DMS79 (cell line): ENCODE results near the gene ZP1.
A peak's percentile ranks its signal among the peaks of the same experiment; 100 is the strongest.

ENCODE experiments used
- DNase-seq: peaks from one replicate; lab custom pipeline; 2025; lab: John Stamatoyannopoulos, UW

ZP1 gene

DNA sequence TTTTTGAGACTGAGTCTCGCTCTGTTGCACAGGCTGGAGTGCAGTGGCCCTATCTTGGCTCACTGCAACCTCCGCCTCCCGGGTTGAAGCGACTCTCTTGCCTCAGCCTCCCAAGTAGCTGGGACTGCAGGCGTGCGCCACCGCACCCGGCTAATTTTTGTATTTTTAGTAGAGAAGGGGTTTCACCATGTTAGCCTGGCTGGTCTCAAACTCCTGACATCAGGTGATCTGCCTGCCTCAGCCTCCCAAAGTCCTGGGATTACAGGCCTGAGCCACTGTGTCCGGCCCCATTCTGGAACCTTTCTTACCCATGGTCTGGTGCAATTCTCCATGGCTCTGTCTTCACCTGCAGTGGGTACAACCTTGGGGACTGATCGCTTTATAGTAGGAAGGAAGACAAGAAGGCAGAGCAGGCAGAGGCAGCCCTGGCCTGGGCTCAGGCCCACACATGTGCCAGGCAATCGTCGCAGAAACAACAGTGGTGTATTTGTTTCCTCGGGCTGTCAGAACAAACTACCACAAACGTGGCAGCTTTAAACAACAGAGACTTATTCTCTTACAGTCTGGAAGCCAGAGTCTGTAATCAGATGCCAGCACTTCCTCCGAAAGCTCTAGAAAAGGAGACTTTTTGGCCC, 7.6 kb upstream of the ZP1 start:
- DNase-seq: no peak

GRCh38 chr11:60860943-60861342, 6.4 kb upstream of the ZP1 start:
- no peak for DNase-seq

DNA sequence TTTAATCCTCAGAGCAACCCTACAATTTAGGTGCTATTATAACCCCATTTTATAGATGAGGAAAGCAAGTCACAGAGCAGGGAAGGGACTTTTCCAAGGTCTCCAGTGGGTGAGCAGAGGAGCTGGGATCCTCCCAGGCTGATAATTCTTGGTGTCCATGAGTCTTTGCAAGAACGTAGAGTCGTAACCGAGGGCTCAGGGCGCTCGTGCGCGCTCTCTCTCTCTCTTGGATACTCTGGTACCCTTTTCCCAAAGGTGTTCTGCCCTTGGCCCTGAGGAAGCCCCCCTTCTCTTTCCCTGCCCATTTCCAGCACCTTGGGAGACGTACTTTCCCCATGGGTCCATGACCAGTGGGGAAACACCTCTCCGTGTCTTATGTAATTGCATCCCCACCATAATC, 5.2 kb upstream of the ZP1 start:
- no peak for DNase-seq

GRCh38 chr11:60863550-60864521, 3.5 kb upstream of the ZP1 start:
- DNase-seq: no peak

- no peak for DNase-seq
These were observed 2.4 kb upstream of the ZP1 start for GRCh38 chr11:60864856-60865513.

DNA sequence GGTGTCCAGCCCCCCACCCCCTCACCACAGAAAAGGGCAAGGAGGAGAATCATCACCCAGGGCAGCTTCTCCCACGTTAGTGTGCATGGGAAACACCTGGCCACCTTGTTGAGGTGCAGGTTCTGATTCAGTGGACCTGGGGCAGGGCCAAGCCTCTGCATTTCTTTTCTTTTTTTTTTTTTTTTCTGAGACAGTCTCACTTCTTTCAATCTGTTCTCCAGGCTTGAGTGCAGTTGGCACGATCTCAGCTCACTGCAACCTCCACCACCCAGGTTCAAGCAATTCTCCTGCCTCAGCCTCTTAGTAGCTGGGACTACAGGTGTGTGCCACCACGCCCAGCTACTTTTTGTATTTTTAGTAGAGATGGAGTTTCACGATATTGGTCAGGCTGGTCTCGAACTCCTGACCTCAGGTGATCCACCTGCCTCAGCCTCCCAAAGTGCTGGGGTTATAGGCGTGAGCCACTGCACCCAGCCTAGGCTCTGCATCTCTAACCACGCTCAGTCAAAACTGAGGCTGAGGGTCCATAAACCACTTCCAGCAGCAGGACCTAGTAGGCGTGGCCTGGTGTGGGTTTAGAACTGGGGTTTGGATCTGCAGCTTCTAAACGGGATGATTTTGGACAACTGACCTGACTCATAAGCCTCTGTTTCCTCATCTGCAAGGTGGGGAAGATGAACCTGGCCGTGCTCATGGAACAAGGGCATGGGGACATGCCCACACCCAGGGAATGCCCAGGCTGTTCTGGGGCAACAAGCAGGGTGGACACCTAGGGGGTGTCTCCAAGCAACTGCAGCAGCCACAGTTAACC, 734 bp downstream of the ZP1 start:
- peak; percentile 53 for DNase-seq

- DNase-seq: no peak
These were observed 1.5 kb downstream of the ZP1 start for GRCh38 chr11:60868682-60869450.

- no peak for DNase-seq
These were observed 2.1 kb downstream of the ZP1 start for GRCh38 chr11:60869451-60869825.

- peak; percentile 85 for DNase-seq
These were observed 2.9 kb downstream of the ZP1 start for GRCh38 chr11:60870276-60870675.

- DNase-seq: no peak
These were observed 3.5 kb downstream of the ZP1 start for GRCh38 chr11:60870733-60871377.

DNA sequence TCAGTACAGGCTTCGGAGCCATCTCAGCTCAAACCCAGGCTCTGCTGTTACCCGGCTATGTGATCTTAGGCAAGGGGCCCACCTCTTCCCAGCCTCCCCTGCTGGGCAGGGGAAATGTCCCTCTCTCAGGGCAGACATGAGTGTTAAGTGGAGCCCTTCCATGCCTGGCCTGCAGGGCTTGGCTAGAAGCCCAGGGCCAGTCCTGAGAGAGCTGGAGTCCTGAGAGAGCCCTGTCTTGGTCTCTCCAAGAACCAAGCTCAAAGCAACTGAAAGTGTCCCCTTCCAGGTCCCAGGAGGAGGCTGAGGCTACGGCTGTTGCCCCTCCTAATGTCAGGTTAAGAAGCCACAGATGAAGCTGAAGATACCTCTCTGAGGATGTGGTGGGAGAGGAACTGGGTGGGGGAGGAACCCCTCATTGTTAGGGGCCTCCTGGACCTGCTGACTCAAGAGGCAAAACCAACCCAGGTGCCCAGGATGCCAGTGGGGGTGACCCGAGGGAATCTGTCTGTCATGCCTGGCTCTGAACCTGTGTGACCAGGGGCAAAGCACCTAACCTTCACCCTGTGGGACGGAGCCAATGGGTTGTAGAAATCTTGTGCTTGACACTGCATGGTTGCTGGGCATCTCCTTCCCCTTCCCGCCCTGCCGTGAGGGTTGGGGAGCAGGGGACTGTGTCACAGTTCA, 4.2 kb downstream of the ZP1 start:
- DNase-seq: peak; percentile 69

DNA sequence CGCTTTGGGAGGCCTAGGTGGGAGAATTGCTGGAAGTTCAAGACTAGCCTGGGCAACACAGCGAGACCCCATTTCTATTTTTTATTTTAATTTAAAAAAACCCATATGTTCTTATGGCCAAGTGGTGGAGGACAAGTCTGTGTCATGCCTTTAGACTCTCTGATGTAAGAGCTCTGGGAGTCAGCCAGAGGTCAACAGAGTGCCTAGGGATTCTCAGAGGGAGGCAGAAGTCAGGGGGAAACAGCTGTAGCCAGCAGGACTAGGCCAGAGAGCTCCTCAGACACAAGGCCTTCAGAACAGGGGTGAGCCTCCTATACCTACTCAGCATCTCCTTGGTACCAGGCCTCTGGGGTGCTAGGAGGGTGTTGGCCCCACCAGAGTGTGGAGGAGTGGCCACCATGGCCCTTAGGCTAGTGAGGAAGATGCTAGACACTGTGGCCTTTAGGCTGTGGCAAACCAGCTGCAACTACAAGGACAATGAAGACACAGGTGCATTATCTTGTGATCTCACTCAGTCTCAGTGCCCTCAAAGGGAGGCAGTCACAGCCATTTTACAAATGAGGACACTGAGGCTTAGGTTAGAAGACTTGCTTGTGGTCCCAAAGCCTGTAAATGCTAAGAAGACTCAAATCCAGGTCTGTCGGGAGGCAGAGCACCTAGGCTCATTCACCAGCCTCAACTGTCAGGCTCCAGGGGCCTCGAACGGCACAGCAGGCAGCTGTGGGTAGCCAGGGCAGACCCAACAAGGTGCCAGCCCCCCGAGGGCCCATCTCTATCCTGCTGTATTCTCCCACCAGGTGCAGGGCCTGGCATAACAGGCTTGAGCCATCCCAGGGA, 5.0 kb downstream of the ZP1 start:
- DNase-seq: no peak

- no peak for DNase-seq
These were observed 5.7 kb downstream of the ZP1 start for GRCh38 chr11:60872961-60873524.

DNA sequence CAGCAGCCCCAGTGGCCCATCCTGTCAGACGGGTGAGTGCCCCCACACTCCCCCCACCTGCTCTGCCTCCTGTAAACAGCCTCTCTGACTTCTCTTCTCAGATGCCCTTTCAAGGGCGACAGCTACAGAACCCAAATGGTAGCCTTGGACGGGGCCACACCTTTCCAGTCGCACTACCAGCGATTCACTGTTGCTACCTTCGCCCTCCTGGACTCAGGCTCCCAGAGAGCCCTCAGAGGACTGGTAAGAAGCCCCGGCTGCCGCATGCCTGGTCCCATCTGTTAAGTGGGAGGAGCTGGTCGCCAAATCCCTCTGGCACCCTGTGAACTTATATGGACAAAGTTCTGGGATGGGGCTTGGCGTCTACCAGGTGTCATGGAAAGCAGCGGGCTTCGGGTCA, 6.2 kb downstream of the ZP1 start:
- DNase-seq: no peak

DNA sequence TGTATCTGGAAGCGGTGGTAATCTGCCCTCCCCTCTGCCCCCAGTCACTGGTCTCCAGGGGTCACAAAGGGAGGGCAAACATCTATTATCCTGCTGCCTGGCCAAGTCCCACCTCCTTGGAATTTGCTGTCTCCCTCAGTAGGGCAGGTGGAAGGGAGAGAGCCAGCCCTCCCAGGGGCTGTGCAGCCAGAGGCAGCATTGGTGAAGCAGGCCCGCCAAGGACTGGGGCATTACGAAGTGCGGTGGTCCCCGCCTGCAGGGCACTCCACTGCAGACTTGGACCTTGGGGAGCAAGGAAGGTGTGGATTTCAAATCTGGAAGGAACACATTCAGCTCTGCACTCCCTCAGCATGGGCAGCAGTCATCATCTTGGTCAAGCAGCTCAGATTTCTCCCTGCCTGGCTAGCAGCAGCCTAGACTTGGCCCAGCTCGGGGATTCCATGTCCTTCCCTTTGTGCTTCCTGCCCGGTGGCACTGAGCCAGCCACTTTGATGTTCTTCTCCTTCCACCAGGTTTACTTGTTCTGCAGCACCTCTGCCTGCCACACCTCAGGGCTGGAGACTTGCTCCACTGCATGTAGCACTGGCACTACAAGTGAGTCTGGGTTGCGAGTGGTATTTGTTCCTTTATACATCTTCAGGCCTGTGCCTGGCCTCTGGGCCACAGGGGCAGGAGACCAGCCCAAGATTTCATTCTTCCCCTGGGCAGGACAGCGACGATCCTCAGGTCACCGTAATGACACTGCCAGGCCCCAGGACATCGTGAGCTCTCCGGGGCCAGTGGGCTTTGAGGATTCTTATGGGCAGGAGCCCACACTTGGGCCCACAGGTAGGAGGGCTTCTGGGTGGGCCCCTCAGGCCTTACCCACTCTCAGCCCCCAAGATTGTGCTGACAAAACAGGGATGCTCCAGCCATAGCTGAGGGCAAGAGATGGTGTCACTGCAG, 7.4 kb downstream of the ZP1 start:
- DNase-seq: no peak

DNA sequence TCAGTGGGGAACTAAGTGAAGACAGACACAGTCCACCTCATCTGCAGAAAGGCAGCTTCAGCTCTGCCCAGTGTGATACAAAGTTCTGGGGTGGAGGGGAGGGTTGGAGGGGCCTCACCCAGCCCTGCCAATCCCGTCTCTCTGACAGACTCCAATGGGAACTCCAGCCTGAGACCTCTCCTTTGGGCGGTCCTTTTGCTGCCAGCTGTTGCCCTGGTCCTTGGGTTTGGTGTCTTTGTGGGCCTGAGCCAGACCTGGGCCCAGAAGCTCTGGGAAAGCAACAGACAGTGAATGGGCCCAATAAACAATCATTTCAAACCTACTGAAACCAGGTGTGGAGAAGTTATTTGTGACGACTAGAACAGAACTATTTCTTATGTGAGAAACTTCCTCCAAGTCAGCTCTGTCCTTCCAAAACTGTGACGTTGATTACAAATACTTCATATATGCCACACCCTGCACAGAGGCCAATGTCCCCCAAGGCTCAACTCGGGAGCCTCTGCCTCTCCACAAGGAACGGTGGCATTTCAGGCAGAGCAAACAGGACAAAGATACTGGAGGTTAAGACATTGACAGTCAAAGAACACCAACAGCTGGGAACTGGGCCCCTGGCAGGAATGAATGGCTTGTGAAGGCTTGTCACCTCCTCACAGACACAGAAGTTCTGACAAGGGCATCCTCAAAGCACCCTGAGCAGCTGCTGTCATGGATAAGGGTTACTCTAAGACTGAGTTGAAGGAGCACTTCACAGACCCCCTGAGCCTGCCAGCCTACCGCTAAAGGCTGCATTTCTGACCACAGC, 8.2 kb downstream of the ZP1 start:
- no peak for DNase-seq

- DNase-seq: no peak
These were observed 8.8 kb downstream of the ZP1 start for GRCh38 chr11:60876168-60876485.
